IMR-90 (cell line): ENCODE results near the gene TBC1D8. TPM values are rescaled to one million over a fixed set of nuclear protein-coding genes. Genes with fewer than 3 reads are reported as not detected.

Experiments used
- ATAC-seq: fragments of 200-7000 bp; cut with Tn5 transposase; 2 replicates; pipeline ENCODE4 v1.9.1; 2020; ENCODE audit warnings: low read depth, mild to moderate bottlenecking, moderate library complexity
- BruUV-seq: library from RNA; stranded (reverse); fragments of 400-500 nt; replicated peaks from 2 replicates; lab custom pipeline; 2021; lab: Mats Ljungman, UMichigan
- CTCF ChIA-PET: fragments of 300-600 bp; formaldehyde crosslinking; extraction: SDS; loops from one replicate; lab custom pipeline; 2021; ENCODE audit warnings: antibody characterized with exemption; lab: Yijun Ruan, JAX
- POLR2A ChIA-PET: fragments of 300-600 bp; sonication (Branson Sonifier 250); formaldehyde crosslinking; loops from one replicate; lab custom pipeline; 2022; ENCODE audit warnings: antibody characterized with exemption; ENCODE audit not compliant: unreplicated experiment; lab: Charles Lee
- DNase-seq: peaks from one replicate; pipeline ENCODE4 v3.0.0; 2013
- H2AFZ ChIP-seq: replicated peaks from 2 replicates; pipeline ENCODE3; 2013; ENCODE audit warnings: low read length, mild to moderate bottlenecking; ENCODE audit not compliant: poor library complexity
- H2AK5ac ChIP-seq: 2 replicates; pipeline ENCODE4 v1.6.1; 2013; ENCODE audit warnings: low read depth, low read length, inconsistent platforms
- H2AK9ac ChIP-seq: replicated peaks from 2 replicates; pipeline ENCODE3; 2013; ENCODE audit warnings: mild to moderate bottlenecking, low read depth, low read length, moderate library complexity; ENCODE audit not compliant: poor library complexity
- H2BK120ac ChIP-seq: 2 replicates; pipeline ENCODE4 v1.6.1; 2013; ENCODE audit warnings: low read depth, low read length, inconsistent platforms
- H2BK15ac ChIP-seq: 3 replicates; pipeline ENCODE4 v1.6.1; 2013; ENCODE audit warnings: low read depth, low read length, inconsistent platforms
- H2BK20ac ChIP-seq: 2 replicates; pipeline ENCODE4 v1.6.1; 2013; ENCODE audit warnings: low read depth, mild to moderate bottlenecking, inconsistent platforms, low read length, moderate library complexity
- H2BK5ac ChIP-seq: 2 replicates; pipeline ENCODE4 v1.6.1; 2013; ENCODE audit warnings: mild to moderate bottlenecking, low read depth, low read length, inconsistent platforms; ENCODE audit not compliant: poor library complexity, severe bottlenecking
- H3K14ac ChIP-seq: replicated peaks from 2 replicates; pipeline ENCODE4 v1.6.1; 2013; ENCODE audit warnings: low read depth, low read length, inconsistent platforms
- H3K18ac ChIP-seq: 2 replicates; pipeline ENCODE4 v1.6.1; 2013; ENCODE audit warnings: low read depth, low read length, control low read depth
- H3K23ac ChIP-seq: 2 replicates; pipeline ENCODE4 v1.6.1; 2013; ENCODE audit warnings: low read depth, low read length, inconsistent platforms
- H3K27ac ChIP-seq: 2 replicates; pipeline ENCODE4 v1.5.1; 2013; ENCODE audit warnings: mild to moderate bottlenecking, control low read depth, low read length; ENCODE audit not compliant: insufficient read depth
- H3K27me3 ChIP-seq: 2 replicates; pipeline ENCODE4 v1.6.1; 2013; ENCODE audit warnings: low read length; ENCODE audit not compliant: control insufficient read depth, insufficient read depth
- H3K36me3 ChIP-seq: 2 replicates; pipeline ENCODE4 v1.6.1; 2013; ENCODE audit warnings: low read length, mixed read lengths; ENCODE audit not compliant: control insufficient read depth, insufficient read depth
- H3K4ac ChIP-seq: 2 replicates; pipeline ENCODE4 v1.6.1; 2013; ENCODE audit warnings: low read depth, low read length, inconsistent platforms
- H3K4me1 ChIP-seq: 2 replicates; pipeline ENCODE4 v1.6.1; 2013; ENCODE audit warnings: low read length, mixed read lengths; ENCODE audit not compliant: control insufficient read depth, insufficient read depth
- H3K4me2 ChIP-seq: 2 replicates; pipeline ENCODE4 v1.6.1; 2013; ENCODE audit warnings: low read depth, mild to moderate bottlenecking, control low read depth, low read length, moderate library complexity
- H3K4me3 ChIP-seq: 2 replicates; pipeline ENCODE4 v1.5.1; 2013; ENCODE audit warnings: low read depth, mild to moderate bottlenecking, control low read depth, low read length, moderate library complexity; ENCODE audit not compliant: insufficient read depth
- H3K56ac ChIP-seq: 2 replicates; pipeline ENCODE4 v1.6.1; 2013; ENCODE audit warnings: low read length, inconsistent platforms; ENCODE audit not compliant: insufficient read depth; ENCODE audit errors: extremely low read depth
- H3K79me1 ChIP-seq, 2 experiments: 2 replicates each; pipeline ENCODE4 v1.6.1; 2013; ENCODE audit warnings: low read length in 2 of 2, inconsistent platforms in 1 of 2, low read depth in 1 of 2
- H3K9ac ChIP-seq: 2 replicates; pipeline ENCODE4 v1.6.1; 2013; ENCODE audit warnings: low read depth, low read length, control low read depth
- H3K9me1 ChIP-seq: 2 replicates; pipeline ENCODE4 v1.6.1; 2013; ENCODE audit warnings: low read length, inconsistent platforms; ENCODE audit not compliant: insufficient read depth
- H3K9me3 ChIP-seq: 2 replicates; pipeline ENCODE4 v1.6.1; 2013; ENCODE audit warnings: low read length; ENCODE audit not compliant: control insufficient read depth, insufficient read depth
- H4K20me1 ChIP-seq: 2 replicates; pipeline ENCODE4 v1.6.1; 2013; ENCODE audit warnings: low read length, inconsistent platforms; ENCODE audit not compliant: insufficient read depth
- H4K5ac ChIP-seq: 2 replicates; pipeline ENCODE4 v1.6.1; 2013; ENCODE audit warnings: mild to moderate bottlenecking, low read depth, low read length, control low read depth
- H4K8ac ChIP-seq, 2 experiments: 2 replicates each; pipeline ENCODE4 v1.6.1; 2013; ENCODE audit warnings: low read depth in 2 of 2, low read length in 2 of 2, control low read depth in 1 of 2, inconsistent platforms in 1 of 2
- H4K91ac ChIP-seq: 2 replicates; pipeline ENCODE4 v1.6.1; 2013; ENCODE audit warnings: low read depth, low read length, inconsistent platforms; ENCODE audit not compliant: insufficient read depth
- BHLHE40 ChIP-seq: fragments of 150-350 bp; IDR thresholded peaks from 2 replicates; pipeline ENCODE4 v1.6.1; 2016; ENCODE audit warnings: mild to moderate bottlenecking, low read depth, low read length
- CEBPB ChIP-seq: IDR thresholded peaks from 2 replicates; pipeline ENCODE4 v1.6.1; 2012; ENCODE audit warnings: low read depth, low read length, improper control_type of control experiment
- CHD1 ChIP-seq: IDR thresholded peaks from 2 replicates; pipeline ENCODE4 v1.6.1; 2012; ENCODE audit warnings: low read depth, low read length, improper control_type of control experiment
- CTCF ChIP-seq: conservative IDR thresholded peaks from 2 replicates; pipeline ENCODE4 v1.5.1; 2012; ENCODE audit warnings: mild to moderate bottlenecking, low read depth, low read length, improper control_type of control experiment
- FOS ChIP-seq: fragments of 150-350 bp; IDR thresholded peaks from 2 replicates; pipeline ENCODE4 v1.6.1; 2016; ENCODE audit warnings: low read depth, low read length
- MAZ ChIP-seq: IDR thresholded peaks from 2 replicates; pipeline ENCODE4 v1.6.1; 2012; ENCODE audit warnings: low read depth, mild to moderate bottlenecking, low read length, improper control_type of control experiment, moderate library complexity, borderline replicate concordance
- MXI1 ChIP-seq: IDR thresholded peaks from 2 replicates; pipeline ENCODE4 v1.6.1; 2012; ENCODE audit warnings: low read depth, mild to moderate bottlenecking, low read length, moderate library complexity, borderline replicate concordance
- NFE2L2 ChIP-seq: fragments of 150-350 bp; IDR thresholded peaks from 2 replicates; pipeline ENCODE4 v1.6.1; 2016; ENCODE audit warnings: low read depth, mild to moderate bottlenecking, low read length
- POLR2A ChIP-seq: IDR thresholded peaks from 2 replicates; pipeline ENCODE4 v1.6.1; 2012; ENCODE audit warnings: mild to moderate bottlenecking, low read depth, low read length
- RAD21 ChIP-seq: IDR thresholded peaks from 2 replicates; pipeline ENCODE4 v1.6.1; 2012; ENCODE audit warnings: low read length, improper control_type of control experiment
- RCOR1 ChIP-seq: IDR thresholded peaks from 2 replicates; pipeline ENCODE4 v1.6.1; 2012; ENCODE audit warnings: mild to moderate bottlenecking, low read length, improper control_type of control experiment; ENCODE audit not compliant: insufficient replicate concordance
- RFX5 ChIP-seq: IDR thresholded peaks from 2 replicates; pipeline ENCODE4 v1.8.0; 2012; ENCODE audit warnings: low read depth, mild to moderate bottlenecking, low read length, moderate library complexity
- SMC3 ChIP-seq: fragments of 150-350 bp; IDR thresholded peaks from 2 replicates; pipeline ENCODE4 v1.6.1; 2016; ENCODE audit warnings: low read depth, mild to moderate bottlenecking, antibody characterized with exemption, low read length, moderate library complexity
- WGBS, 2 experiments: methylation state at CpG; one replicate each; pipeline versions ENCODE4 v1.1.5 to v1.1.7; 2013; ENCODE audit warnings: missing lambda C conversion rate in 2 of 2; ENCODE audit not compliant: insufficient read length in 1 of 2; ENCODE audit errors: extremely low coverage in 2 of 2; 5-methylcytosine and 5-hydroxymethylcytosine counted together
- dilution Hi-C: fragments of 300-500 bp; cut with HindIII; formaldehyde crosslinking; loops from one replicate; pipeline ENCODE4 v1.14.3; 2018; ENCODE audit warnings: low sequenced_read_pairs; ENCODE audit not compliant: unreplicated experiment
- in situ Hi-C: fragments of 300-500 bp; cut with MboI; formaldehyde crosslinking; loops from 3 replicates; pipeline ENCODE4 v1.14.3; 2019; ENCODE audit warnings: low sequenced_read_pairs, inconsistent platforms, mixed read lengths
- intact Hi-C: fragments of 100-400 bp; cut with micrococcal nuclease; formaldehyde crosslinking; loops from 2 replicates; pipeline ENCODE4 v1.10.0; 2022
- polyA plus RNA-seq, 3 experiments: library from polyadenylated mRNA; depleted of rRNA; stranded (reverse); fragments of >200 nt; gene quantifications; 2 replicates each; pipeline ENCODE4 v1.2.3, GENCODE V29; 2012; ENCODE audit warnings: low replicate concordance in 1 of 3
- total RNA-seq: library from RNA; depleted of rRNA; stranded (reverse); fragments of >200 nt; gene quantifications from 2 replicates; pipeline ENCODE4 v1.2.3, GENCODE V29; 2012
- TF ChIP-seq, protein P1 (sequence below): fragments of 150-350 bp; IDR thresholded peaks from 2 replicates; pipeline ENCODE4 v1.6.1; 2016; ENCODE audit warnings: low read depth, mild to moderate bottlenecking, low read length, moderate library complexity, borderline replicate concordance

Gene TBC1D8
- total and polyA plus RNA-seq, 2 of the 4 experiments (the other 2 are of a cell fraction): 1.3 to 1.5 TPM

- H3K79me1 ChIP-seq: peaks cover 0 to 59% of the 10 kb centered on the region in 2 experiments; a peak in 3 of 4 replicates
- WGBS, 2 experiments: 57% methylated on average over 2 of the region's 8 CpGs; no CpG with 5 or more reads in 1 of the 2 experiments
- no peak overlapping the region for H2AFZ ChIP-seq
- CTCF ChIA-PET: no interaction called here
- ATAC-seq (no peak), DNase-seq (no peak)
- no peak overlapping the region for H3K9ac ChIP-seq
- H4K20me1 ChIP-seq: no peaks in the 10 kb centered on the region
- H2AK5ac ChIP-seq: no peak overlapping the region
- no TSS peak for BruUV-seq
- intact Hi-C loops: no loop called here
- H3K14ac ChIP-seq: no peak overlapping the region
- H3K18ac ChIP-seq: no peak overlapping the region
- no peak overlapping the region for H3K27ac ChIP-seq
- no peak overlapping the region for H3K4me3 ChIP-seq
- no peaks in the 10 kb centered on the region for H3K36me3 ChIP-seq
- H2BK5ac ChIP-seq: no peak overlapping the region
- no peak overlapping the region for H2AK9ac ChIP-seq
- no peak overlapping the region for H3K4ac ChIP-seq
- no peaks in the 10 kb centered on the region; the same call in 1 of the 2 replicates for H3K27me3 ChIP-seq
- in situ Hi-C loops: no loop called here
- no peak overlapping the region for H2BK20ac ChIP-seq
- no peaks in the 10 kb centered on the region for H3K9me3 ChIP-seq
- H2BK120ac ChIP-seq: no peak overlapping the region
- H3K56ac ChIP-seq: no peak overlapping the region
- H3K23ac ChIP-seq: no peak overlapping the region
- H3K4me2 ChIP-seq: no peak overlapping the region
- dilution Hi-C loops: no loop called here
- no peak overlapping the region for H4K91ac ChIP-seq
- H2BK15ac ChIP-seq: no peak overlapping the region
- peaks cover 6% of the 10 kb centered on the region for H3K4me1 ChIP-seq
- no peak overlapping the region for H4K8ac ChIP-seq
- TF ChIP-seq NFE2L2 (no peak), MAZ (no peak), RCOR1 (no peak), FOS (no peak), BHLHE40 (no peak), RAD21 (no peak), RFX5 (no peak), CTCF (no peak), MXI1 (no peak), CHD1 (no peak), CEBPB (no peak), SMC3 (no peak), POLR2A (no peak)
- TF ChIP-seq, protein P1, sequence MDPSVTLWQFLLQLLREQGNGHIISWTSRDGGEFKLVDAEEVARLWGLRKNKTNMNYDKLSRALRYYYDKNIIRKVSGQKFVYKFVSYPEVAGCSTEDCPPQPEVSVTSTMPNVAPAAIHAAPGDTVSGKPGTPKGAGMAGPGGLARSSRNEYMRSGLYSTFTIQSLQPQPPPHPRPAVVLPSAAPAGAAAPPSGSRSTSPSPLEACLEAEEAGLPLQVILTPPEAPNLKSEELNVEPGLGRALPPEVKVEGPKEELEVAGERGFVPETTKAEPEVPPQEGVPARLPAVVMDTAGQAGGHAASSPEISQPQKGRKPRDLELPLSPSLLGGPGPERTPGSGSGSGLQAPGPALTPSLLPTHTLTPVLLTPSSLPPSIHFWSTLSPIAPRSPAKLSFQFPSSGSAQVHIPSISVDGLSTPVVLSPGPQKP: no peak
- H3K9me1 ChIP-seq: peaks cover 6% of the 10 kb centered on the region
- no peak overlapping the region for H4K5ac ChIP-seq
- POLR2A ChIA-PET: no interaction called here
Measured at GRCh38 chr2:101108357-101108756, 42.8 kb downstream of the TBC1D8 start.
